IMR-90 (cell line): Measurements from ENCODE around the gene IFI27L2. TPM values are rescaled to one million over a fixed set of nuclear protein-coding genes. Genes with fewer than 3 reads are reported as not detected.

ENCODE experiments used
- ATAC-seq: fragments of 200-7000 bp; cut with Tn5 transposase; 2 replicates; pipeline ENCODE4 v1.9.1; 2020; ENCODE audit warnings: low read depth, mild to moderate bottlenecking, moderate library complexity
- BruUV-seq: library from RNA; stranded (reverse); fragments of 400-500 nt; replicated peaks from 2 replicates; lab custom pipeline; 2021; lab: Mats Ljungman, UMichigan
- CTCF ChIA-PET: fragments of 300-600 bp; formaldehyde crosslinking; extraction: SDS; loops from one replicate; lab custom pipeline; 2021; ENCODE audit warnings: antibody characterized with exemption; lab: Yijun Ruan, JAX
- POLR2A ChIA-PET: fragments of 300-600 bp; sonication (Branson Sonifier 250); formaldehyde crosslinking; loops from one replicate; lab custom pipeline; 2022; ENCODE audit warnings: antibody characterized with exemption; ENCODE audit not compliant: unreplicated experiment; lab: Charles Lee
- DNase-seq: peaks from one replicate; pipeline ENCODE4 v3.0.0; 2013
- H2AFZ ChIP-seq: replicated peaks from 2 replicates; pipeline ENCODE3; 2013; ENCODE audit warnings: low read length, mild to moderate bottlenecking; ENCODE audit not compliant: poor library complexity
- H2AK5ac ChIP-seq: 2 replicates; pipeline ENCODE4 v1.6.1; 2013; ENCODE audit warnings: low read depth, low read length, inconsistent platforms
- H2AK9ac ChIP-seq: replicated peaks from 2 replicates; pipeline ENCODE3; 2013; ENCODE audit warnings: mild to moderate bottlenecking, low read depth, low read length, moderate library complexity; ENCODE audit not compliant: poor library complexity
- H2BK120ac ChIP-seq: 2 replicates; pipeline ENCODE4 v1.6.1; 2013; ENCODE audit warnings: low read depth, low read length, inconsistent platforms
- H2BK15ac ChIP-seq: 3 replicates; pipeline ENCODE4 v1.6.1; 2013; ENCODE audit warnings: low read depth, low read length, inconsistent platforms
- H2BK20ac ChIP-seq: 2 replicates; pipeline ENCODE4 v1.6.1; 2013; ENCODE audit warnings: low read depth, mild to moderate bottlenecking, inconsistent platforms, low read length, moderate library complexity
- H2BK5ac ChIP-seq: 2 replicates; pipeline ENCODE4 v1.6.1; 2013; ENCODE audit warnings: mild to moderate bottlenecking, low read depth, low read length, inconsistent platforms; ENCODE audit not compliant: poor library complexity, severe bottlenecking
- H3K14ac ChIP-seq: replicated peaks from 2 replicates; pipeline ENCODE4 v1.6.1; 2013; ENCODE audit warnings: low read depth, low read length, inconsistent platforms
- H3K18ac ChIP-seq: 2 replicates; pipeline ENCODE4 v1.6.1; 2013; ENCODE audit warnings: low read depth, low read length, control low read depth
- H3K23ac ChIP-seq: 2 replicates; pipeline ENCODE4 v1.6.1; 2013; ENCODE audit warnings: low read depth, low read length, inconsistent platforms
- H3K27ac ChIP-seq: 2 replicates; pipeline ENCODE4 v1.5.1; 2013; ENCODE audit warnings: mild to moderate bottlenecking, control low read depth, low read length; ENCODE audit not compliant: insufficient read depth
- H3K27me3 ChIP-seq: 2 replicates; pipeline ENCODE4 v1.6.1; 2013; ENCODE audit warnings: low read length; ENCODE audit not compliant: control insufficient read depth, insufficient read depth
- H3K36me3 ChIP-seq: 2 replicates; pipeline ENCODE4 v1.6.1; 2013; ENCODE audit warnings: low read length, mixed read lengths; ENCODE audit not compliant: control insufficient read depth, insufficient read depth
- H3K4ac ChIP-seq: 2 replicates; pipeline ENCODE4 v1.6.1; 2013; ENCODE audit warnings: low read depth, low read length, inconsistent platforms
- H3K4me1 ChIP-seq: 2 replicates; pipeline ENCODE4 v1.6.1; 2013; ENCODE audit warnings: low read length, mixed read lengths; ENCODE audit not compliant: control insufficient read depth, insufficient read depth
- H3K4me2 ChIP-seq: 2 replicates; pipeline ENCODE4 v1.6.1; 2013; ENCODE audit warnings: low read depth, mild to moderate bottlenecking, control low read depth, low read length, moderate library complexity
- H3K4me3 ChIP-seq: 2 replicates; pipeline ENCODE4 v1.5.1; 2013; ENCODE audit warnings: low read depth, mild to moderate bottlenecking, control low read depth, low read length, moderate library complexity; ENCODE audit not compliant: insufficient read depth
- H3K56ac ChIP-seq: 2 replicates; pipeline ENCODE4 v1.6.1; 2013; ENCODE audit warnings: low read length, inconsistent platforms; ENCODE audit not compliant: insufficient read depth; ENCODE audit errors: extremely low read depth
- H3K79me1 ChIP-seq, 2 experiments: 2 replicates each; pipeline ENCODE4 v1.6.1; 2013; ENCODE audit warnings: low read length in 2 of 2, inconsistent platforms in 1 of 2, low read depth in 1 of 2
- H3K9ac ChIP-seq: 2 replicates; pipeline ENCODE4 v1.6.1; 2013; ENCODE audit warnings: low read depth, low read length, control low read depth
- H3K9me1 ChIP-seq: 2 replicates; pipeline ENCODE4 v1.6.1; 2013; ENCODE audit warnings: low read length, inconsistent platforms; ENCODE audit not compliant: insufficient read depth
- H3K9me3 ChIP-seq: 2 replicates; pipeline ENCODE4 v1.6.1; 2013; ENCODE audit warnings: low read length; ENCODE audit not compliant: control insufficient read depth, insufficient read depth
- H4K20me1 ChIP-seq: 2 replicates; pipeline ENCODE4 v1.6.1; 2013; ENCODE audit warnings: low read length, inconsistent platforms; ENCODE audit not compliant: insufficient read depth
- H4K5ac ChIP-seq: 2 replicates; pipeline ENCODE4 v1.6.1; 2013; ENCODE audit warnings: mild to moderate bottlenecking, low read depth, low read length, control low read depth
- H4K8ac ChIP-seq, 2 experiments: 2 replicates each; pipeline ENCODE4 v1.6.1; 2013; ENCODE audit warnings: low read depth in 2 of 2, low read length in 2 of 2, control low read depth in 1 of 2, inconsistent platforms in 1 of 2
- H4K91ac ChIP-seq: 2 replicates; pipeline ENCODE4 v1.6.1; 2013; ENCODE audit warnings: low read depth, low read length, inconsistent platforms; ENCODE audit not compliant: insufficient read depth
- WGBS, 2 experiments: methylation state at CpG; one replicate each; pipeline versions ENCODE4 v1.1.5 to v1.1.7; 2013; ENCODE audit warnings: missing lambda C conversion rate in 2 of 2; ENCODE audit not compliant: insufficient read length in 1 of 2; ENCODE audit errors: extremely low coverage in 2 of 2; 5-methylcytosine and 5-hydroxymethylcytosine counted together
- dilution Hi-C: fragments of 300-500 bp; cut with HindIII; formaldehyde crosslinking; loops from one replicate; pipeline ENCODE4 v1.14.3; 2018; ENCODE audit warnings: low sequenced_read_pairs; ENCODE audit not compliant: unreplicated experiment
- in situ Hi-C: fragments of 300-500 bp; cut with MboI; formaldehyde crosslinking; loops from 3 replicates; pipeline ENCODE4 v1.14.3; 2019; ENCODE audit warnings: low sequenced_read_pairs, inconsistent platforms, mixed read lengths
- intact Hi-C: fragments of 100-400 bp; cut with micrococcal nuclease; formaldehyde crosslinking; loops from 2 replicates; pipeline ENCODE4 v1.10.0; 2022
- polyA plus RNA-seq, 3 experiments: library from polyadenylated mRNA; depleted of rRNA; stranded (reverse); fragments of >200 nt; gene quantifications; 2 replicates each; pipeline ENCODE4 v1.2.3, GENCODE V29; 2012; ENCODE audit warnings: low replicate concordance in 1 of 3
- total RNA-seq: library from RNA; depleted of rRNA; stranded (reverse); fragments of >200 nt; gene quantifications from 2 replicates; pipeline ENCODE4 v1.2.3, GENCODE V29; 2012
- TF ChIP-seq, protein P1 (sequence below): fragments of 150-350 bp; IDR thresholded peaks from 2 replicates; pipeline ENCODE4 v1.6.1; 2016; ENCODE audit warnings: low read depth, mild to moderate bottlenecking, low read length, moderate library complexity, borderline replicate concordance

The IFI27L2 gene
- total and polyA plus RNA-seq, 2 of the 4 experiments (the other 2 are of a cell fraction) = 43.0 to 187 TPM

DNA sequence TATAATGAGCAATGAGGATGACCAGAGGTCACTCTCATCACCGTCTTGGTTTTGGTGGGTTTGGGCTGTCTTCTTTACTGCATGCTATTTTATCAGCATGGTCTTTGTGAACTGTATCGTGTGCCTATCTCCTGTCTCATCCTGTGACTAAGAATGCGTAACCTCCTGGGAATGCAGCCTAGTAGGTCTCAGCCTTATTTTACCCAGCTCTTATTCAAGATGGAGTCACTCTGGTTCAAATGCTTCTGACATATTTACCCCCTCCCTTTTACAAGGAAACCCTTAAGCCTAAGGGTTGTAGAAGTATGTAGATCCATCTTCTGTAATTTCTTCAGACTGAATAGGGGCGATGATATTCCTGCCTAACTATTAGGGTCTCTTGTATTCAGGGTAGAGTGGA, 39.9 kb downstream of the IFI27L2 start:
- no peak overlapping the region for H2AFZ ChIP-seq
- no peak overlapping the region for H2BK20ac ChIP-seq
- no peak overlapping the region for H3K27ac ChIP-seq
- ATAC-seq (no peak), DNase-seq (peak; percentile 45)
- H4K8ac ChIP-seq = no peak overlapping the region
- H2BK15ac ChIP-seq = no peak overlapping the region
- no peak overlapping the region for H3K18ac ChIP-seq
- no peak overlapping the region for H2BK120ac ChIP-seq
- H3K4me1 ChIP-seq = no peaks in the 10 kb centered on the region; the same call in 1 of the 2 replicates
- H4K20me1 ChIP-seq = no peaks in the 10 kb centered on the region
- no peaks in the 10 kb centered on the region for H3K9me3 ChIP-seq
- POLR2A ChIA-PET = no interaction called here
- no TSS peak for BruUV-seq
- H3K23ac ChIP-seq = no peak overlapping the region
- no peaks in the 10 kb centered on the region for H3K36me3 ChIP-seq
- in situ Hi-C loops (no loop called here), intact Hi-C loops (no loop called here), dilution Hi-C loops (no loop called here)
- H4K91ac ChIP-seq = no peak overlapping the region
- H2BK5ac ChIP-seq = no peak overlapping the region
- peaks cover 0 to 20% of the 10 kb centered on the region in 2 experiments; a peak in 2 of 4 replicates for H3K79me1 ChIP-seq
- no peak overlapping the region for H2AK5ac ChIP-seq
- peaks cover 6% of the 10 kb centered on the region; the same call in 1 of the 2 replicates for H3K9me1 ChIP-seq
- H3K4me2 ChIP-seq = no peak overlapping the region
- H3K4me3 ChIP-seq = no peak overlapping the region
- WGBS, 2 experiments = no CpG with 5 or more reads among the region's 4 CpGs
- H3K4ac ChIP-seq = no peak overlapping the region
- no peak overlapping the region for H4K5ac ChIP-seq
- H3K27me3 ChIP-seq = no peaks in the 10 kb centered on the region
- TF ChIP-seq, protein P1, sequence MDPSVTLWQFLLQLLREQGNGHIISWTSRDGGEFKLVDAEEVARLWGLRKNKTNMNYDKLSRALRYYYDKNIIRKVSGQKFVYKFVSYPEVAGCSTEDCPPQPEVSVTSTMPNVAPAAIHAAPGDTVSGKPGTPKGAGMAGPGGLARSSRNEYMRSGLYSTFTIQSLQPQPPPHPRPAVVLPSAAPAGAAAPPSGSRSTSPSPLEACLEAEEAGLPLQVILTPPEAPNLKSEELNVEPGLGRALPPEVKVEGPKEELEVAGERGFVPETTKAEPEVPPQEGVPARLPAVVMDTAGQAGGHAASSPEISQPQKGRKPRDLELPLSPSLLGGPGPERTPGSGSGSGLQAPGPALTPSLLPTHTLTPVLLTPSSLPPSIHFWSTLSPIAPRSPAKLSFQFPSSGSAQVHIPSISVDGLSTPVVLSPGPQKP = no peak
- CTCF ChIA-PET = no interaction called here
- H2AK9ac ChIP-seq = no peak overlapping the region
- H3K56ac ChIP-seq = no peak overlapping the region
- no peak overlapping the region for H3K14ac ChIP-seq
- H3K9ac ChIP-seq = no peak overlapping the region
